Neural crest cell (in vitro differentiated cells): ENCODE measurements around the gene MAP3K6. TPM values are rescaled to one million over a fixed set of nuclear protein-coding genes. Genes with fewer than 3 reads are reported as not detected.

Experiments used
- DNase-seq: peaks from one replicate; pipeline ENCODE4 v3.0.0; 2021; ENCODE audit warnings: low read depth, mixed read lengths, low spot score
- H3K27ac Mint-ChIP-seq: one replicate; pipeline ENCODE4 v1.8.0; 2021; ENCODE audit warnings: mild to moderate bottlenecking, mixed read lengths; ENCODE audit not compliant: unreplicated experiment
- H3K27me3 Mint-ChIP-seq: 2 replicates; pipeline ENCODE4 v1.8.0; 2021; ENCODE audit warnings: low read depth, mild to moderate bottlenecking, mixed read lengths
- H3K36me3 Mint-ChIP-seq: 2 replicates; pipeline ENCODE4 v1.8.0; 2021; ENCODE audit warnings: low read depth, mild to moderate bottlenecking, mixed read lengths
- H3K4me1 Mint-ChIP-seq: 2 replicates; pipeline ENCODE4 v1.8.0; 2021; ENCODE audit warnings: mixed read lengths
- H3K4me3 Mint-ChIP-seq: one replicate; pipeline ENCODE4 v1.8.0; 2021; ENCODE audit warnings: mild to moderate bottlenecking, mixed read lengths
- H3K9me3 Mint-ChIP-seq: 2 replicates; pipeline ENCODE4 v1.8.0; 2021; ENCODE audit warnings: mixed read lengths
- long read RNA-seq: library from polyadenylated mRNA; unstranded; transcript quantifications from one replicate; pipeline ENCODE4 v2.0.0, GENCODE V29; 2020
- total RNA-seq: library from RNA; stranded (reverse); gene quantifications from 2 replicates; pipeline ENCODE4 v1.2.1, GENCODE V29; 2021
- TF ChIP-seq, protein P1 (sequence below): fragments of 200-600 bp; sonication (generic); conservative IDR thresholded peaks from 2 replicates; pipeline ENCODE4 v1.5.0; 2021; ENCODE audit warnings: antibody characterized with exemption, mild to moderate bottlenecking

The MAP3K6 gene, protein sequence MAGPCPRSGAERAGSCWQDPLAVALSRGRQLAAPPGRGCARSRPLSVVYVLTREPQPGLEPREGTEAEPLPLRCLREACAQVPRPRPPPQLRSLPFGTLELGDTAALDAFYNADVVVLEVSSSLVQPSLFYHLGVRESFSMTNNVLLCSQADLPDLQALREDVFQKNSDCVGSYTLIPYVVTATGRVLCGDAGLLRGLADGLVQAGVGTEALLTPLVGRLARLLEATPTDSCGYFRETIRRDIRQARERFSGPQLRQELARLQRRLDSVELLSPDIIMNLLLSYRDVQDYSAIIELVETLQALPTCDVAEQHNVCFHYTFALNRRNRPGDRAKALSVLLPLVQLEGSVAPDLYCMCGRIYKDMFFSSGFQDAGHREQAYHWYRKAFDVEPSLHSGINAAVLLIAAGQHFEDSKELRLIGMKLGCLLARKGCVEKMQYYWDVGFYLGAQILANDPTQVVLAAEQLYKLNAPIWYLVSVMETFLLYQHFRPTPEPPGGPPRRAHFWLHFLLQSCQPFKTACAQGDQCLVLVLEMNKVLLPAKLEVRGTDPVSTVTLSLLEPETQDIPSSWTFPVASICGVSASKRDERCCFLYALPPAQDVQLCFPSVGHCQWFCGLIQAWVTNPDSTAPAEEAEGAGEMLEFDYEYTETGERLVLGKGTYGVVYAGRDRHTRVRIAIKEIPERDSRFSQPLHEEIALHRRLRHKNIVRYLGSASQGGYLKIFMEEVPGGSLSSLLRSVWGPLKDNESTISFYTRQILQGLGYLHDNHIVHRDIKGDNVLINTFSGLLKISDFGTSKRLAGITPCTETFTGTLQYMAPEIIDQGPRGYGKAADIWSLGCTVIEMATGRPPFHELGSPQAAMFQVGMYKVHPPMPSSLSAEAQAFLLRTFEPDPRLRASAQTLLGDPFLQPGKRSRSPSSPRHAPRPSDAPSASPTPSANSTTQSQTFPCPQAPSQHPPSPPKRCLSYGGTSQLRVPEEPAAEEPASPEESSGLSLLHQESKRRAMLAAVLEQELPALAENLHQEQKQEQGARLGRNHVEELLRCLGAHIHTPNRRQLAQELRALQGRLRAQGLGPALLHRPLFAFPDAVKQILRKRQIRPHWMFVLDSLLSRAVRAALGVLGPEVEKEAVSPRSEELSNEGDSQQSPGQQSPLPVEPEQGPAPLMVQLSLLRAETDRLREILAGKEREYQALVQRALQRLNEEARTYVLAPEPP (N-terminal part only)
- total RNA-seq: 12.9 and 13.6 TPM in 2 replicates
- long read RNA-seq, partial matches to known transcripts: 1 of 1 reads
- long read RNA-seq, other reads (novel, unspliced or antisense): 0 of 1 reads

DNA sequence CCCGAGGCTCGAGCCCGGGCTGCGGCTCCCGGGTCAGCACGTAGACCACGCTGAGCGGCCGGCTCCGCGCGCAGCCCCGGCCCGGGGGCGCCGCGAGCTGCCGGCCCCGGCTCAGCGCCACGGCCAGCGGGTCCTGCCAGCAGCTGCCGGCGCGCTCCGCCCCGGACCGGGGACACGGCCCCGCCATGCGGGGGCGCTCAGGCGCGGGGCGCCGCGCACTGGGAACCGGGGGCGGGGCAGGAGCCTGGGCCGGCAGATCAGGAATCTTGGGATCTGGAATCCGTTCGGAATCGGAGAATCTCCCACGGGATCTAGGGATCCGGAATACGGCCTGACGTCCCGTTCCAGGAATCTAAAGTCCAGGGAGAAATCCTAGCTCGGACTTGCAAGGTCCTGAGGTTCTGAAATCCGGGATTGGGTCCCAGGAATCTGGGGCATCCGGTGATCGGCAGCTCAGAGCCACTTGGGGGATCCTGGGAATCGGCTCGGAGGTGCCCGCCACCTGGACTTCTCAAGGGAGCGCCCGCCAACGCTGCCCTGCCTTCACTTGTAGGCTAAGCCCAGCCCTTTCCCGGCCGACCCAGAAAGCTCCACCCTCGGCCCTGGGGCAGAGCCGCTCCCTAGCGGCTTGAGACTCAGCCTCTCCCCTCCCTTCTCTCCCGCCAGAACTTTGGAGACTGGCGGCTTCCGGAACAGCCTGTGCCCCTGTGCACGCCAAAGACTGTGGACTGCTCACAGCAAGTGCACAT, at the start of gene MAP3K6:
TSS of gene MAP3K6 (minus strand) at position 551 of the 749 bp plus-strand sequence. CDS start at position 187, 364 bp downstream.
- no peaks in the 10 kb centered on the region for H3K9me3 Mint-ChIP-seq
- no peaks in the 10 kb centered on the region for H3K27me3 Mint-ChIP-seq
- peak within 1 kb of the TSS; percentile 94 for H3K4me3 Mint-ChIP-seq
- TF ChIP-seq, protein P1, sequence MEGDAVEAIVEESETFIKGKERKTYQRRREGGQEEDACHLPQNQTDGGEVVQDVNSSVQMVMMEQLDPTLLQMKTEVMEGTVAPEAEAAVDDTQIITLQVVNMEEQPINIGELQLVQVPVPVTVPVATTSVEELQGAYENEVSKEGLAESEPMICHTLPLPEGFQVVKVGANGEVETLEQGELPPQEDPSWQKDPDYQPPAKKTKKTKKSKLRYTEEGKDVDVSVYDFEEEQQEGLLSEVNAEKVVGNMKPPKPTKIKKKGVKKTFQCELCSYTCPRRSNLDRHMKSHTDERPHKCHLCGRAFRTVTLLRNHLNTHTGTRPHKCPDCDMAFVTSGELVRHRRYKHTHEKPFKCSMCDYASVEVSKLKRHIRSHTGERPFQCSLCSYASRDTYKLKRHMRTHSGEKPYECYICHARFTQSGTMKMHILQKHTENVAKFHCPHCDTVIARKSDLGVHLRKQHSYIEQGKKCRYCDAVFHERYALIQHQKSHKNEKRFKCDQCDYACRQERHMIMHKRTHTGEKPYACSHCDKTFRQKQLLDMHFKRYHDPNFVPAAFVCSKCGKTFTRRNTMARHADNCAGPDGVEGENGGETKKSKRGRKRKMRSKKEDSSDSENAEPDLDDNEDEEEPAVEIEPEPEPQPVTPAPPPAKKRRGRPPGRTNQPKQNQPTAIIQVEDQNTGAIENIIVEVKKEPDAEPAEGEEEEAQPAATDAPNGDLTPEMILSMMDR: peak; percentile 59
- peak; percentile 48 for DNase-seq
- peak within 1 kb of the TSS; percentile 87 for H3K27ac Mint-ChIP-seq
- peaks cover 44% of the 10 kb centered on the region for H3K4me1 Mint-ChIP-seq
- H3K36me3 Mint-ChIP-seq: no peaks in the 10 kb centered on the region

DNA sequence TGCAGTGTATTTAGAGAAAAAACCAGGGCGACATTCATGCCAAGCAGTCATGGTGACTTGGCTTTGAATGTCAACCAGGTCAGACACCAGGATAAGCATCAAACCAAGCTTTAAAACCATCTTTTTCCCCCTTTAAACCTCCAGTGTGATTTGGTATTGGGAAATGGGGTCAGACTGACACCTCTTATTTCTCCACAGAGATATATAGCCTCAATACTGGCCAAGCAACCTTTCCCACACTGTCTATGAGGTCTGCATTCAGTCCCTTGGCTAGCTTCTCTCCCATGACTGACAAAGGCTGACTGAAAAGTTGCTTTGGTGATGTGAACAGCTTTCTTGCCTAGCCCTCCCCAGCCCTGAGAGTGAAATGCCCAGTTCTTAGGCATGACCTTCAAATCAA, 47.3 kb upstream of the MAP3K6 start:
- Mint-ChIP-seq H3K27me3 (no peaks in the 10 kb centered on the region), H3K9me3 (no peaks in the 10 kb centered on the region), H3K27ac (no peak overlapping the region), H3K4me3 (no peak overlapping the region), H3K4me1 (peaks cover 30% of the 10 kb centered on the region), H3K36me3 (peaks cover 30% of the 10 kb centered on the region)
- TF ChIP-seq, protein P1: no peak
- DNase-seq: no peak

DNA sequence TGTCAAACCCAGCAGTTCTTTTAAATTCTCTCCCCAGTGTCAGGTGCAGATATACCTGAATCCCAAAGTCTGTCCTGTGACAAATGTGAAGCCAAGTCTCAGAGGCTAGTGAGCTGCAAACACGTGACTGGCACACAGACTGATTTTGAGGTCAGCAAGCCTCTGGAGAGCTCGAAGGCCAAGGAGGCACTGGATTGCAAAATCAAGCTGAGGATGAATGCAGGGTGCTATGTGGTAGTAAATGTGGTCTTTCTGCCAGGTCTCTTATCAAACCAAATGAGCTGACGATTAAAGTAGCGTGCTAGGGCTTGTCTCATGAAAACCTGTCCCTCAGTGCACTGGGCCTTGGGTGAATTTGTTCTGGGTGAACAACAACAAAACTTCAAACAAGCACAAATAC, 46.2 kb upstream of the MAP3K6 start:
- TF ChIP-seq, protein P1: no peak
- no peak overlapping the region for H3K4me3 Mint-ChIP-seq
- H3K27ac Mint-ChIP-seq: no peak overlapping the region
- H3K9me3 Mint-ChIP-seq: no peaks in the 10 kb centered on the region
- H3K4me1 Mint-ChIP-seq: peaks cover 19% of the 10 kb centered on the region
- DNase-seq: no peak
- peaks cover 34% of the 10 kb centered on the region for H3K36me3 Mint-ChIP-seq
- H3K27me3 Mint-ChIP-seq: no peaks in the 10 kb centered on the region

DNA sequence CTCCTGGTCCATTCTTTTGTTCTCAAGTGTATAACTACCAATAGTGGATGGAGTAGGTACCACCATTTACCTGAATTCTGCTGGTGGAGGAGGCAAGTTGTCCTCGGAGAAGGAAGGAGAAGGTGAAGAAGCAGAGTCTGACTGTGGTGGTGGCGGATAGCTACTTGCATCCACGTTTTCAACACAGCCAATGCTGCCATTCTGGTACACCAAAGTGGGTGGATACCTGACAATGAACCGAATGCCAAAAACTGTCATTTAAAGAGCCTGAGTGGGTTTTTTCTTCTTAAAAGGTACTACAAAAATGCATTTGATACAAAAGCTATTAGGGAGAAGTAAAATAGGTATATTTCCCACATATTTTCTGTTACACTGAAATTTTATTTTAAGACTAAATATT, 45.7 kb upstream of the MAP3K6 start:
- no peak for DNase-seq
- Mint-ChIP-seq H3K4me3 (no peak overlapping the region), H3K27me3 (no peaks in the 10 kb centered on the region), H3K36me3 (peaks cover 34% of the 10 kb centered on the region), H3K27ac (no peak overlapping the region), H3K4me1 (peaks cover 18% of the 10 kb centered on the region), H3K9me3 (no peaks in the 10 kb centered on the region)
- TF ChIP-seq, protein P1: no peak
